ENCODE results near the gene SLF2.

SLF2 gene

GRCh38 chr10:100912605-100913469 lies at the start of gene SLF2:
TSS of gene SLF2 (plus strand) at chr10:100912963. CDS start at chr10:100913111, 148 bp downstream.
- peak; percentile 93 for DNase-seq

- no peak for DNase-seq
These were observed 49.3 kb upstream of the SLF2 start for GRCh38 chr10:100863433-100863832.

GRCh38 chr10:100864036-100864885 lies 48.5 kb upstream of the SLF2 start:
- no peak for DNase-seq

GRCh38 chr10:100864978-100865377 lies 47.8 kb upstream of the SLF2 start:
- no peak for DNase-seq

GRCh38 chr10:100866010-100866409 lies 46.8 kb upstream of the SLF2 start:
- DNase-seq, result no peak

- no peak for DNase-seq
These were observed 46.1 kb upstream of the SLF2 start for GRCh38 chr10:100866575-100867098.

GRCh38 chr10:100867261-100867963 lies 45.4 kb upstream of the SLF2 start:
- DNase-seq, result no peak

- no peak for DNase-seq
These were observed 44.4 kb upstream of the SLF2 start for GRCh38 chr10:100868382-100868781.

GRCh38 chr10:100869399-100869798 lies 43.4 kb upstream of the SLF2 start:
- DNase-seq, result no peak

- peak; percentile 5 for DNase-seq
These were observed 40.5 kb upstream of the SLF2 start for GRCh38 chr10:100872034-100872791.

- no peak for DNase-seq
These were observed 39.5 kb upstream of the SLF2 start for GRCh38 chr10:100873146-100873826.

- no peak for DNase-seq
These were observed 38.9 kb upstream of the SLF2 start for GRCh38 chr10:100873827-100874326.

GRCh38 chr10:100874702-100875483 lies 37.9 kb upstream of the SLF2 start:
- DNase-seq, result no peak

- DNase-seq, result no peak
These were observed 37.1 kb upstream of the SLF2 start for GRCh38 chr10:100875484-100876166.

- DNase-seq, result no peak
These were observed 35.9 kb upstream of the SLF2 start for GRCh38 chr10:100876585-100877460.

- no peak for DNase-seq
These were observed 35.3 kb upstream of the SLF2 start for GRCh38 chr10:100877461-100877850.

GRCh38 chr10:100878291-100878910 lies 34.4 kb upstream of the SLF2 start:
- DNase-seq, result peak; percentile 32

- DNase-seq, result no peak
These were observed 32.9 kb upstream of the SLF2 start for GRCh38 chr10:100879741-100880360.
